HEK293 (cell line): ENCODE results near the gene RNF13.

Source experiments
- CTCF ChIA-PET: fragments of 350-600 bp; formaldehyde crosslinking; extraction: SDS; loops from one replicate; lab custom pipeline; 2021; ENCODE audit warnings: antibody characterized with exemption; lab: Yijun Ruan, JAX
- POLR2A ChIA-PET: fragments of 300-600 bp; formaldehyde crosslinking; extraction: SDS; loops from one replicate; lab custom pipeline; 2020; ENCODE audit warnings: antibody characterized with exemption, inconsistent platforms; lab: Yijun Ruan, JAX
- H3K27ac ChIP-seq: fragments of 200-500 bp; sonication (Bioruptor generic); 2 replicates; pipeline ENCODE4 v1.5.1; 2014; ENCODE audit warnings: low read depth, low read length, control low read depth, inconsistent platforms; ENCODE audit errors: extremely low read depth
- H3K36me3 ChIP-seq, 2 experiments: fragments of 200-500 bp in 1 of 2; sonication (Bioruptor generic) in 1 of 2; 1 replicate in 1 of 2; 2 replicates in 1 of 2; pipeline ENCODE4 v1.5.1; 2014 to 2017; ENCODE audit warnings: inconsistent platforms in 2 of 2, low read length in 2 of 2; ENCODE audit not compliant: control insufficient read depth in 2 of 2, insufficient read depth in 1 of 2
- H3K4me1 ChIP-seq: fragments of 200-500 bp; sonication (Bioruptor generic); 2 replicates; pipeline ENCODE4 v1.5.1; 2014; ENCODE audit warnings: mild to moderate bottlenecking, low read length, inconsistent platforms; ENCODE audit not compliant: control insufficient read depth, insufficient read depth
- H3K4me3 ChIP-seq: 2 replicates; pipeline ENCODE4 v1.5.1; 2011; ENCODE audit warnings: low read depth, mild to moderate bottlenecking, control low read depth, low read length, moderate library complexity
- H3K9me3 ChIP-seq: fragments of 200-500 bp; sonication (Bioruptor generic); 2 replicates; pipeline ENCODE4 v1.5.1; 2014; ENCODE audit warnings: low read depth, low read length, inconsistent platforms; ENCODE audit not compliant: control insufficient read depth, insufficient read depth
- GLIS1 ChIP-seq: fragments of 450-650 bp; formaldehyde crosslinking; IDR thresholded peaks from 2 replicates; pipeline ENCODE4 v1.5.1; 2016; ENCODE audit warnings: missing biosample characterization, missing genetic modification characterization
- KLF8 ChIP-seq: fragments of 450-650 bp; formaldehyde crosslinking; IDR thresholded peaks from 2 replicates; pipeline ENCODE4 v1.5.1; 2016; ENCODE audit warnings: missing biosample characterization, missing genetic modification characterization
- PBX3 ChIP-seq: sonication (generic); formaldehyde crosslinking; IDR thresholded peaks from 2 replicates; pipeline ENCODE4 v1.8.1; 2022; ENCODE audit warnings: mild to moderate bottlenecking, moderate library complexity, missing genetic modification reagents
- SCRT2 ChIP-seq: fragments of 450-650 bp; formaldehyde crosslinking; IDR thresholded peaks from 2 replicates; pipeline ENCODE4 v1.5.1; 2016; ENCODE audit warnings: missing biosample characterization, missing genetic modification characterization
- ZBTB10 ChIP-seq: fragments of 450-650 bp; formaldehyde crosslinking; IDR thresholded peaks from 2 replicates; pipeline ENCODE4 v1.5.1; 2016; ENCODE audit warnings: missing biosample characterization, missing genetic modification characterization
- ZEB2 ChIP-seq: fragments of 450-650 bp; formaldehyde crosslinking; IDR thresholded peaks from 2 replicates; pipeline ENCODE4 v1.5.1; 2016; ENCODE audit warnings: missing biosample characterization, missing genetic modification characterization
- ZNF112 ChIP-seq: fragments of 450-650 bp; formaldehyde crosslinking; IDR thresholded peaks from 2 replicates; pipeline ENCODE4 v1.5.0; 2017; ENCODE audit warnings: missing biosample characterization, missing genetic modification characterization
- ZNF140 ChIP-seq: fragments of 450-650 bp; formaldehyde crosslinking; IDR thresholded peaks from 2 replicates; pipeline ENCODE4 v1.5.1; 2016; ENCODE audit warnings: missing biosample characterization, missing genetic modification characterization
- ZNF146 ChIP-seq: fragments of 450-650 bp; formaldehyde crosslinking; IDR thresholded peaks from 2 replicates; pipeline ENCODE4 v1.5.1; 2016; ENCODE audit warnings: missing biosample characterization, missing genetic modification characterization
- ZNF223 ChIP-seq: fragments of 450-650 bp; formaldehyde crosslinking; IDR thresholded peaks from 2 replicates; pipeline ENCODE4 v1.5.1; 2016; ENCODE audit warnings: missing biosample characterization, missing genetic modification characterization
- ZNF248 ChIP-seq: fragments of 450-650 bp; formaldehyde crosslinking; IDR thresholded peaks from 2 replicates; pipeline ENCODE4 v1.5.1; 2017; ENCODE audit warnings: missing biosample characterization, missing genetic modification characterization
- ZNF266 ChIP-seq: fragments of 450-650 bp; formaldehyde crosslinking; IDR thresholded peaks from 2 replicates; pipeline ENCODE4 v1.5.1; 2016; ENCODE audit warnings: missing biosample characterization, missing genetic modification characterization, low read depth
- ZNF394 ChIP-seq: fragments of 450-650 bp; formaldehyde crosslinking; IDR thresholded peaks from 2 replicates; pipeline ENCODE4 v1.5.1; 2016; ENCODE audit warnings: missing biosample characterization, missing genetic modification characterization, mild to moderate bottlenecking, moderate library complexity, borderline replicate concordance
- ZNF518A ChIP-seq: fragments of 450-650 bp; formaldehyde crosslinking; conservative IDR thresholded peaks from 2 replicates; pipeline ENCODE4 v1.5.1; 2016; ENCODE audit warnings: low read depth, missing biosample characterization, missing genetic modification characterization
- ZNF548 ChIP-seq: fragments of 450-650 bp; formaldehyde crosslinking; IDR thresholded peaks from 2 replicates; pipeline ENCODE4 v1.5.1; 2016; ENCODE audit warnings: missing biosample characterization, missing genetic modification characterization
- ZNF624 ChIP-seq: fragments of 450-650 bp; formaldehyde crosslinking; IDR thresholded peaks from 2 replicates; pipeline ENCODE4 v1.5.1; 2017; ENCODE audit warnings: missing biosample characterization, missing genetic modification characterization
- ZNF629 ChIP-seq: fragments of 450-650 bp; formaldehyde crosslinking; IDR thresholded peaks from 2 replicates; pipeline ENCODE4 v1.5.1; 2017; ENCODE audit warnings: missing biosample characterization, missing genetic modification characterization

The RNF13 gene

GRCh38 chr3:149998946-149999345 lies 185.9 kb downstream of the RNF13 start:
- ChIA-PET CTCF (interaction anchor here (1.2 kb wide), 1 partner anchor 222 kb away, joined by 3 read pairs; no protein-coding TSS in a partner anchor), POLR2A (no interaction called here)
- Histone ChIP-seq H3K27ac (no peak overlapping the region), H3K9me3 (no peaks in the 10 kb centered on the region), H3K4me3 (no peak overlapping the region), H3K36me3 (no peaks in the 10 kb centered on the region), H3K4me1 (no peaks in the 10 kb centered on the region)
- TF ChIP-seq ZNF146 (tag by site-specific recombination) (peak; percentile 49; the same call in 1 of the 2 replicates), ZNF518A (tag by site-specific recombination) (no peak)

- Histone ChIP-seq H3K27ac (no peak overlapping the region), H3K36me3 (no peaks in the 10 kb centered on the region), H3K4me1 (no peaks in the 10 kb centered on the region), H3K9me3 (no peaks in the 10 kb centered on the region), H3K4me3 (no peak overlapping the region)
- CTCF ChIA-PET = interaction anchor here (1.2 kb wide), 1 partner anchor 221 kb away, joined by 3 read pairs; no protein-coding TSS in a partner anchor
- POLR2A ChIA-PET = no interaction called here
- no peak for TF ChIP-seq GLIS1
These were observed 186.4 kb downstream of the RNF13 start for GRCh38 chr3:149999421-149999820.

GRCh38 chr3:150000641-150001040 lies 187.6 kb downstream of the RNF13 start:
- H3K9me3 ChIP-seq = no peaks in the 10 kb centered on the region
- H3K4me3 ChIP-seq = no peak overlapping the region
- ChIA-PET POLR2A (no interaction called here), CTCF (interaction anchor here (0.5 to 0.6 kb wide), 3 partner anchors 18 to 64 kb away, joined by 3 to 4 read pairs (median 3); no protein-coding TSS in a partner anchor)
- H3K4me1 ChIP-seq = no peaks in the 10 kb centered on the region
- no peak overlapping the region for H3K27ac ChIP-seq
- no peaks in the 10 kb centered on the region for H3K36me3 ChIP-seq
- TF ChIP-seq PBX3 (CRISPR knock-in tag) = no peak

- CTCF ChIA-PET = no interaction called here
- POLR2A ChIA-PET = no interaction called here
- Histone ChIP-seq H3K4me1 (no peaks in the 10 kb centered on the region), H3K9me3 (no peaks in the 10 kb centered on the region), H3K4me3 (no peak overlapping the region), H3K36me3 (no peaks in the 10 kb centered on the region), H3K27ac (no peak overlapping the region)
- TF ChIP-seq ZEB2 (tag by site-specific recombination) (no peak), SCRT2 (tag by site-specific recombination) (no peak), ZNF629 (tag by site-specific recombination) (no peak), ZNF548 (no peak), ZBTB10 (tag by site-specific recombination) (no peak), ZNF266 (tag by site-specific recombination) (no peak), ZNF112 (tag by site-specific recombination) (no peak), ZNF248 (no peak), KLF8 (no peak), ZNF394 (tag by site-specific recombination) (no peak), ZNF624 (no peak), ZNF140 (tag by site-specific recombination) (no peak), ZNF223 (tag by site-specific recombination) (no peak)
These were observed 192.5 kb downstream of the RNF13 start for GRCh38 chr3:150005243-150006112.
